Stimulated activated CD8-positive, alpha-beta memory T cell treated with anti-CD3 and anti-CD28 coated beads, Interleukin-15, amount 100 ng/mL, for 48 hours (primary cell): Measurements from ENCODE around the gene TMEM178B.
"Not testable (repeated sequence)": the region's sequence is repeated elsewhere in the genome, so short reads cannot be mapped to it uniquely, and the experiment has no call there.

Experiments
- DNase-seq, 2 donors: peaks; one replicate each; pipeline ENCODE4 v3.0.0-alpha.2; 2020; ENCODE audit warnings: low read depth in 2 of 2

Gene TMEM178B

GRCh38 chr7:141387521-141388217 is 313.8 kb downstream of the TMEM178B start:
- DNase-seq: no peak

GRCh38 chr7:141389140-141389796 is 315.4 kb downstream of the TMEM178B start:
- DNase-seq: no peak

GRCh38 chr7:141390339-141390738 is 316.5 kb downstream of the TMEM178B start:
- no peak for DNase-seq

GRCh38 chr7:141393056-141393455 is 319.2 kb downstream of the TMEM178B start:
- DNase-seq: no peak

- DNase-seq: no peak
These were observed 323.6 kb downstream of the TMEM178B start for GRCh38 chr7:141397236-141398163.

- DNase-seq: no peak
These were observed 326.5 kb downstream of the TMEM178B start for GRCh38 chr7:141400356-141400755.

GRCh38 chr7:141402277-141402996 is 328.6 kb downstream of the TMEM178B start:
- no peak for DNase-seq

GRCh38 chr7:141403846-141404245 is 330.0 kb downstream of the TMEM178B start:
- DNase-seq: not testable (repeated sequence)

GRCh38 chr7:141406347-141406746 is 332.5 kb downstream of the TMEM178B start:
- no peak for DNase-seq

- no peak for DNase-seq
These were observed 334.0 kb downstream of the TMEM178B start for GRCh38 chr7:141407893-141408292.

- no peak for DNase-seq
These were observed 334.6 kb downstream of the TMEM178B start for GRCh38 chr7:141408440-141408839.

GRCh38 chr7:141409219-141409618 is 335.4 kb downstream of the TMEM178B start:
- DNase-seq: no peak

- DNase-seq: no peak
These were observed 336.0 kb downstream of the TMEM178B start for GRCh38 chr7:141409801-141410329.

GRCh38 chr7:141410353-141411000 is 336.6 kb downstream of the TMEM178B start:
- DNase-seq: no peak

GRCh38 chr7:141411133-141411532 is 337.3 kb downstream of the TMEM178B start:
- no peak for DNase-seq

- DNase-seq: no peak
These were observed 342.1 kb downstream of the TMEM178B start for GRCh38 chr7:141415999-141416398.

- DNase-seq: no peak
These were observed 342.9 kb downstream of the TMEM178B start for GRCh38 chr7:141416650-141417270.

- no peak for DNase-seq
These were observed 343.6 kb downstream of the TMEM178B start for GRCh38 chr7:141417506-141417905.

GRCh38 chr7:141418066-141418465 is 344.2 kb downstream of the TMEM178B start:
- DNase-seq: no peak

- DNase-seq: no peak
These were observed 347.4 kb downstream of the TMEM178B start for GRCh38 chr7:141421306-141421705.
